NCI-H1105 treated with DMSO at 0.1 percent for 48 hours (cell line): ENCODE measurements around the gene BRD3OS.

Experiments used
- DNase-seq: peaks from one replicate; lab custom pipeline; 2025; lab: John Stamatoyannopoulos, UW

Gene BRD3OS

DNA sequence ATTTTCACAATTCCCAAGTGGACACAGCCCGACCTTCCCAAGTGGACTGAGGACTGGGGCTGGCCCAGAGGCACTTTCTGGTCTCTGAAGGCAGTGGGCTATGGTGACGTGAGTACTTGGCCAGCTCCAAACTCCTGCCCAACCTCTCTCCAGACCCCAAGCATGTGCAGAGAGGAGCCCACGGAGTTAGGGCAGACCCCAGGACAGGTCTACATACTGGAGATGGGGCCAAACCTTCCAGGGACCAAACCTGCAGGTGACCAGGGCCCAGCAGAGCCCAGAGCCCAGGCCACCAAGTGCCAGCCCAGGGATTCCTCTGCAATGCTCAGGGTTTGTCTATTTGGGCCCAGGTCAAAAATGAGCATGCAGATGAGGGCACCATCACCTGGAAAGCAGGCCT lies 27.2 kb downstream of the BRD3OS start:
- no peak for DNase-seq

DNA sequence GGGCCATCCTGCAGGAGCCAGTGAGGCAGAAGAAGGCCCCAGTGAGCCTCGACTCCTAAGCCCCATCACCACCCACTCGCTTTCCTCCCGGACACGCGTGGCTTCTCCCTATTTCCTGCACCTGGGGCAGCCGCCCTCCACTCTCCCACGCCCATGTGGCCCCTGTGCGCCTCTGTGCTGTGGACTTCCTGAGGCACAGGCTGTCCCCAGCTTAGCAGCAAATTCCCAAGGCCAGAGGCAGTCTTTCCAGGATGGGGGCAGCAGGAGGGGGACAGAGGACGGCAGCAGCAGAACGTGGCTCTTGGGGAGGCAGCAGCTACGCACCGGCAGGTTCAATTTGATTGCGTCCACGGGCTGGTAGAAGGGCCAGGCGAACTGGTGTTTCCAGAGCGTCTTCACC lies 27.7 kb downstream of the BRD3OS start:
- DNase-seq: no peak

DNA sequence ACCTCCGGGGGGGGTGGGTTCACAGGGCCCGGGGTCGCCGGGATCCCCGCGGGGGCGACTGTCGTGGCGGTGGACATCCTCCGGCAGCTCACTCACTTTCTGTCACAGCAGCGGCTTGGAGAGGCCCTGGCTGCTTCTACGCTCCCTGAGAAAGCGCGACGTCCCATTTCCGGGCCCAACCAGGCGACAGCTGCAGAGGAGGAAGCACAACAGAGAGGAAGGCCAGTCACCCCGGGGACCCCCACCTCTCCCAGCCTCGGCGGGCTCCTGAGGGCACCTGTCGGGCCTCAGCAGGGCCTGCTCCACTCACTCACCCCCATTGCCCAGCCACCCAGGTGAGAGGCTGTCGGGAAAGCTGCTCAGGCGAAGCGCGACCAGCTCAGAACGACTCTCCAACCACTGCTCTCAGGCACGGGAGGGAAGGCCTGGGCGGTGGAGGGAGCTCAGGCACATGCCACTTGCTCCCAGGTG lies 28.2 kb downstream of the BRD3OS start:
- DNase-seq: no peak

DNA sequence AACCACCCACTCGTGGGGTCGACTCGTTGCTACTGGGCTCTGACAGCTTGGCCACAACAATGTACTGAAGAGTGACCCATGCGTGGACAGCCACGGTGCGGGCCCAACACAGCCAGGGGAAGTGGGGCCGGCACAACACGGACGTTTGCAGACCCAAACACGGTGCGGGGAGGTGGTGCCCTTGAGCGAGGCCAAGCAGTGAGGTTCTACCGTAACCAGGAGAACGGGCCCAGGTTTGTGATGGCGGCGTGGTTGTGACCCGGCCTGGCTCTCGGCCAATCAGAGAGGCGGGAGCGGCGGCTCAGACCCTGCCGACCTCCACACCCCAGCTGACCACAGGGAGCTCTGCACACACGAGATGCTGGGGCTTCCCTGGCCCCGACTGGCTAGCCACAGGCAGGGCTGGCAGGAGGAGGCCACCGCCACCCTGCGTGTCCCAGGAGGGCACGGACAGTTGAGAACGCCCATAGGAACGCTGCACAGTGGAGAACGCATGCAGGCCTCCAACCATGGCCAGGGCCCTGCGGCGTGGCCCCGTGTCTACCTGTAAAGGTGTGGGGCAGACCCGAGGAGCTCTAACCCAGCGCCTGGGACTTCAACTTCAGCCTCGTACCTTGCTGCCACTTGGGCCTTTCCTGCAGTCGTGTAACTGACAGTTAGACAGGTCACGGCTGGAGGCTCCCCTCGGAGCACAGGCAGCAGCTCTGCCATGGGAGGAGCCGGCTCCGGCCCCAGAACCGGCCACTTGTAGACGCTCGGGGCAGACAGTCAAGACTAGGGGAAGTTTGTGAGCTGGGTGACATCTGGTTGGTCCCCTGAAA lies 28.9 kb downstream of the BRD3OS start:
- no peak for DNase-seq

DNA sequence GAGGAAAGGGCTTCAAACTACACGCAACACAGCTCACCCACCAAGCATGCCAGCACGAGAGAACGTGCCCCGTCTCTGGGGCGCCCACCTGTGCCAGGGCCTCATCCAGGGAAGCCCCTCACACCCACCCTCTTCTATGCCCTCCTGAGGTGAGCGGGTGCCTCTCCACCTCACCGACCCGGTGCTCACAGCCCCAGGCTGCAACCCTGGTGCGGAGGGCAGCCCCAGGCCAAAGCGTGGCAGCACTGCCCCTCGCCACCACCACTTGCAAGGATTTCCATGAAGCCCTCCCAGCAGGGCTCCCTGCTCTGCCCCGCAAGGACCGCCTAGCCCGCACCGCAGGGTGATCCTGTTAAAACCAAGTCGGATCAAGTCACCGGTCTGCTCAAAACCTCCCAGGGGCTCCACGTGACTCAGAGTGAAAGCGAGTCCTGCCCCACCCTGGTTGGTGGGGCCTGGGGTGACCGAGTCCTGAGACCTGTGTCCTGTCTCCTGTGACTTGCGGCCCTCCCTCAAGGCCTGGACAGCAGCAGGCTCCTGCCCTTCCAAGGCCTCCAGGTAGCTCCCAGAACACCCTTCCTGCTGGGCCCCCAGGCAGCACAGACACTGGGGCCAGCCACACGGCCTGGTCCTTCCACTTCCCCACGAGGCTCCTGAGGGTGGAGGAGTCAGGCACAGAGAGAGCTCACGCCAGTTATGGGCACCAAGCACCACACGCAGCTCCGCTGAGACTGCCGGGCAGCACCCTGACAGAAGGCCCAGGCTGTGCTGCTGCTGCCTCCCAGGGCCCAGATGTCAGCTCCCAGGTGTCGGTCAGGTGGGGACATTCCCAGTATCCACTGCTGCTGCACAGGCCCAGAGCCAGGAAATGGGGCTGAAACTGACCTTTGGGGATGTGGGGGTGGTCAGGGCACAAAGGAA lies 29.9 kb downstream of the BRD3OS start:
- no peak for DNase-seq

DNA sequence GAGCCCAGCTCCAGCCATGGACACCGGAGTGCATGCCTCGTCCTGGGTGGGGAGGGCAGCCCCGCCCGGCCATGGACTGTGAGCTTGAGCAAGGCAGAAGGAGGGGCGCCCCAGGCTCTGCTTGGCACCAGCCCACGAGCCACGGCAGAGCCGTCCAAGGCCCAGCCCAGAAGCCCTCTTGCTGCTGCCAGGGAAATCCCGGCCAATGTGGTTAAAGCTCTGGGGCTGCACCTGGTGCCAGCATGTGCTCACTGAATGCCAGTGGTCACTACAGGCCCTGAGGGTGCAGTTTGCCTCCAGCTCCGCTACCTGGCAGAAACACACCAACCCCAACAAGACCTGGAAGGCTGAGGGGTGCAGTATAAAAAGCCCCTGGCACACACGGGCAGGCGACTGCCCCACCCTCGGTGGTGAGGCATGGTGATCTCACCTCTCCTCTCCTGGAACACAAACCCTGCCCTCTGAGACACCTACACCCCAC lies 30.7 kb downstream of the BRD3OS start:
- DNase-seq: no peak

DNA sequence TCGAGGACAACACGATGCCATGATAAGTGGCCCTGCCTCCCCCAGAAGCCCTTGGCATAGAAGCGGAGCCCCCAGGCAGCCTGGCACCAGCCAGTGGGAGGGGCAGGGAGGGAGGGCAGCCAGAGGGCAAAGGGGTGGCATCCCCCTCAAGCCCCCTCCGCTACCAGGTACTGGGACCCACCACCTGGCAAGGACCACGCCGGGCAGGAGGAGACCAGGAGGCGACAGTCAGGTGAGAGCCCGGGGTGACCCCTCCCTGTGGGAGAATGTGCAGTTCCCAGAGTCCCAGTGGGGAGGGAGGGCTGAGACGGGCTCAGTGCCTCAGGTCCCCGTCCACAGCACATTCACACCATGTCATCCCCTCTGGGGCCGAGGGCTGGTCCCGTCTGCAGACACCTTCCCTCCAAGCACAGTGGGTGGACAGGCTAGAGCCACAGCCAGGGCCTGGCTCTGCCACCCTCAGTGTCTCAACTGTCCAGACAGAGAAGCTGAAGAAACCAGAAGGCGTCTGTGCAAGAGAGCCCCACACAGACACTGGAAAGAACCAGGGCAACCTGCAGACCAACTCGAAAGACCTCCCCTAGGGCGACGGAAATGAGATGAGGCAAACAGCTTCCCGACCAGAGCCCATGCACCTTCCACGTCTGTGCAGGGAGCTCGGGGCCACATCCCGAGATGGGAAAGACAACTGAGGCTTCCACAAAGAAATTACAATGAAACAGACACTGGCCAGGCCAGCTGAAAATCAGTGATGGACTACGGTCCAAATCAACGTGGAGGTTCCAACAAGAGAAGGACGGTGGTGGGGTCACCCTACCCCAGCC lies 31.4 kb downstream of the BRD3OS start:
- no peak for DNase-seq

DNA sequence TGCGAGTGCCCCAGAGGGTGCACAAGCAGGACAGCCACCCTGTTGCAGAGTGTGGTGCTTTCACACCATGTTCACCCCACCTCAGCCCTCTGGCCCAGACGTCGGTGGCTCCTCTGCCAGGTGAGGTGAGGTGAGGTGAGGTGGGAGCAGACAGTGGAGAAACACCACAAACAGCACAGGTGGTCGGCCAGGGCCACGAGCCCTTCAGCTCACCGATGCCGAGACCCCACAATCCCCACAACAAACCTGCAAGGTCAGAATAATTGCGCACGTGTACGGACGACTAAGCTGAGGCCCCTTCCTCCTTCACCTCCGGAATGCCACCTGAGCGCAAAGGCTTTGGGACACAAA lies 32.0 kb downstream of the BRD3OS start:
- no peak for DNase-seq

DNA sequence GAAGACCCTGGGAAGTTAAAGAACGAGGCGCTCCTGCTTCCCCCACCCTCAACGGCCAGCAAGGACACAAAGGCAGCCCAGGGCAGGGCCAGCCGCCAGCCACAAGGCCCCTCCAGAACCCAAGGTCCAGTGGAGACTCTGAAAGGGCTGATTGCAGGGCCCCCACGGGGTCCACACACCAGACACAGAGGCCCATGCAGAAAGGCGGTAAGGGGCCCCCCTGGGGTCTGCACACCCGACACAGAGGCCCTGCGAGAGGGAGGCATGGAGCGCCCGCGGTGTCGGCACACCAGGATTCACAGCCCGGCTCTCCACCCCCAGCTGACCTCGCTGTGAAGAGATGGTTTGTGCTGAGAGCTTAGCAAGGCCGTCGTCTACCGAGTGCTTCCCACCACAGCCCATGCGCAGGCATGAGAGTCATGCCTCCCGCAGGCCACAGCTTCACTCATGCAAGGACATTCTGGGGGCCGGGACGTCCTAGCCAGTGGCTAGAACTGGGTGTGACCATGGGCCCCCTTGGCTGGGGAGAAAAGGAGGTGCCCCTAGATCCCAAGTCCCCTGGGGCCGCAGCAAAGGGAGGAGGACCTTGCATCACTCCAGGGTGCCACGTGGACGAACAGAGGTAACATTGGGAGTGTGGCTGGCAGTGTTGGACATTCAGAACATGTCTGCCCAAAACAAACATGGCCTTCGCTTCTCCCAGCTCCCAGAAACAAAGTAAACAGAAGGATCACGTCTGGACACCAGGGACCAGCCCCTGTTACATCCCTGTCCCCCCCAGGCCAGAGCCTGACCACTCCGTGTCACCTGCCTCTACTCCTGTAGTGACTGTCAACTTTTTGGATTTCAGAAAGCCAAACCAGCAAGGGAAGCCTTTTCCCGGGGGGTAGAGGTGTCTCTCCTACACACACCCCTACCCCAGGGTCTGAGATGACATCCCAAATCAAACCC lies 32.7 kb downstream of the BRD3OS start:
- no peak for DNase-seq

DNA sequence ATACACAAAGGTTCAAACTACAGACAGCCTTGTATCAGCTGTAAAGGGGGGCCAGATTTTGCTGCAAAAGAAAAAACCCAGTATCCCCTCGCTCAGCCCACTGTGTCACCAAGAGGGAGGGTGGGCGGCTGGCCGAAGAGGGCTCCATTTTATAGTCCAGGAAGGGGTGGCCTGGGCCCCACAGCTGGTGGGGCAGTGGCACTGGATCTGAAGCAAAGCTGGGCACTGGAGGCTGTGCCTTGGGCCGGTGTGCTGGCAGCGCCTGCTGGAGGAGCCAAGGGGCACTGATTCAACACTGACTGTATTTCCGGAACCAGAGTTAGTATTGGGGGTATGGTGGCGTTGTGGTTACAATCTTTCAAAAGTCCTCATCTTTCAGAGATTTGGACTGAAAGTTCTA lies 33.4 kb downstream of the BRD3OS start:
- no peak for DNase-seq

DNA sequence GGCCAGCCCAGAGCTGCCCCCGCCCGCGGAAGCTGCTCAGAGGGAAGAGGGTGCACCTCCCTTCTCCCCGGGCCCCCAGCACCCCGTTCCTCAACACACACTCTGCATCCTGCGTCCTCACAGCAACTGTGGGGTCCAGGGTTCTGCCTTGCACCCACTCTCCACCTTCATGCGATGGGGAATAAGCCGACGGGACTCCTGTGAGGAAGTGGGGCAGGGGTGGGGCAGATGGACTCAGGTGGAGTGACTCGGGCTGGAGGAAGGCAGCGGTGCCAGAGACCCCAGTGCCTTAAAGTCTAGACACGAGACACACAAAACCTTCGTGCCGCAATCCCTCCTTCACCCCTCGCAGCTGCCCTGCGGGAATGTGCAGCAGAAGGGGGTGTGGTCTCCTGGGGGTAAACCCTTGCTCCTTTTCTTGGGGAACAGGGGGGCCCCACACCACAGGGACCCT lies 33.9 kb downstream of the BRD3OS start:
- no peak for DNase-seq

DNA sequence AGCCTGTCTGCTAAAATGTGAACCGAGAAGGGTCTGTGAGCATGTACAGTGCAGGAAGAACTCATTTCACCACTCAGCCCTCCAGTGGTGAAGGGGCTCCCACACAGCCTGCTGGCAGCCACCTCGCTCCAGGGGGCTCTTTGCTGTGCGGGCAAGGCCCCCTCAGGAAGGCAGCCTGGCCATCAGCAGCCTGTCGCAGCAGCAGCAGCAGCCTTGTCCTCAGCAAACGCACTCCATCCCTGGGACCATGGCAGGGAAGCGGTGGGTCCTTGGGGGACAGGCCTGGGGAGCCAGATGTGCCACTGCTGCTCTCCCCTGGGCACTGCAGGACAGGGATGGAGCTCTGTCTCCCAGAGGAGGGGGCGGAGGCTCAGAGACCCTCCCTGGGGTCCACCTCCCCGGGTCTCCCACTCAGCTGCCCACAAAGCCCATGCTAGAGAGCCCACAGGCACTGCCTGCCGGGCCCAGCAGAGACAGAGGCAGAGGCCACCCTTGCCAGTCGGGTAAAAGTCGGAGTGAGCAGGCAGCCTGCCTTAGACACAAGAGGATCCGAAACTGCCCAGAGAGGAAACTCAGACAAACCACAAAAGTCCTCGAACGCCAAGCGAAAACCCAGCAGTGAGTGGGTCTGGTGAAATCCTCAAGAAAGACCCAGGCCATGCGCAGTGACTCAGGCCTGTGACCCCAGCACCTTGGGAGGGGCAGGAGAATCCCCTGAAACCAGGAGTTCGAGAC lies 34.5 kb downstream of the BRD3OS start:
- DNase-seq: no peak

DNA sequence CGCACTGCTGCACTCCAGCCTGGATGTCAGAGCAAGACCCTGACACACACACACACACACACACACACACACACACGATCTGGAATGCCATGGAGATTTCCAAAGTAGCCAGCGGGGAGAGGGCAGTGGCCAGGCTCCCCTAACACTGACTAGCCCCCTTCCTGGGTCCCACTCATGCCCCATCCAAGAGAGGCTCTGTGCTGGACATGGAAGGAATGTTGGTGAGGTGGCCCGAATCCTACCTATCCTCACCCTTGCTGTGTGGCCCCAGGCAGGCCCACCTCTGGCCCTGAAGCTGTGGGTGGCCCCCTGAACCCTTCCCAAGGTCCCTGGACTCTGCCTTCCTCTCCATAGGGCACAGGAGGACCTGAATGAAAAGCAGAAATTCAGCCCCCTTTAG lies 35.3 kb downstream of the BRD3OS start:
- no peak for DNase-seq

DNA sequence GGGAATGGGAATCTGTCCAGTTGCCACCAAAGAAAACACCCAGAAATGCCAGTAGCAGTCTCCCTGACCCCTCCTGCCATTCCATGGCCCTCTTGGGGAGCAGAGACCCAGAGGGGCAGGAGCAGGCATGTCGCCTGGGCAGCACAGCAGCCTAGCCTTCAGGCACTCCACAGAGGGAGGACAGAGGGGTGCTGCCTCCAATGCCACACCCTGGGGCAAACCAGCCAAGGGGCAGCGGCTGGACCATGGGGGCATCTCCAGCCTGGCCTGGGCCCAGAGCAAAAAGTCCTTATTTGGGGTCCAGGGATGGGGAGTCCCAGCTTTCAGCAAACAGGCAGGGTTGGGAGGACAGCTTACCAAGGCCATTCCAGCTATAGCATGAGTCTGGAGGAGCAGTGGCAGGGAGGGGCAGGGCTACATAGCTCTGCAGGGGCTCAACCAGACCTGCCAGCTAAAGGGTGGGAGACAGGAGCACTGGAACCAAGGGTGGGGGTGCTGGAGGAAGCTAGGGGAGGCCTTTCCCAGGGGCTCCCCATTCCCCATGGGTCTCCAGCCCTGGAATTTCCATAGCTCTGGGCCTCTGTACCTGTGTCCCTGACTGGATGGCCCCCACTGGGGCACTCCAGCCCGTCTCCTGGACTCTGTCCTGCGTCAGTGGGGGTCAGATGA lies 35.9 kb downstream of the BRD3OS start:
- DNase-seq: no peak

DNA sequence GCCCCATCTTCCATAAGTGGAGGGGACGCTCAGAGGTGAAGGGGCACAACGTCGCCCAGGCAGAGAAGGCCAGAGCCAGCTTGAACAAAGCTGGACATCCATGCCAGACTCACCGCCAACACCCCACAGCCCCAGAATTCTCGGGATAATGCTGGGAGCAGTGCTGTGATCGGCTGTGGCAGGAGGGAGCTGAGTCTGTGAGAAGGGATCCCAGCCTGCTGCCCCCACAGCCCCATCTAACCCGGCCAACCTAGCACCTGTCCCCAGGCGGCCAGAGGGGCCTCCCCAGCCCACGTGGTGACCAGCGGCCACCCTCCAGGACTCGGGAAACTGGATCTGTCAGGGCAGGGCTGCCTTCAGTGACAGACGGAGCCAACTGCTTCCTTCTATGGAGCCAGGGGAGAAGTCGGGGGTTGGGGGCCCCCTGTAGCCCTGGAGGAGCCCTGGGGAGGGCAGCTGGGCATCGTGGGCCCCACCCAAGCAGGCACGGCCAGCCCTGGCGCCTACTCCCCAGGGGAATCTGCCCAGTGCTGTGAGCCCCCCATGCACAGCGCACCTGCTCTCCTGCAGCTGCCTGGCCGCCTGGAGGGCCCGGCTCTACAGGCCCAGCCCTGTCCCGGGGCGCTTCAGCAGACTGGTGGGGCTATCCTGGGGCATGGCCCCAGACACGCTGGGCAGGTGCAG lies 36.5 kb downstream of the BRD3OS start:
- no peak for DNase-seq

DNA sequence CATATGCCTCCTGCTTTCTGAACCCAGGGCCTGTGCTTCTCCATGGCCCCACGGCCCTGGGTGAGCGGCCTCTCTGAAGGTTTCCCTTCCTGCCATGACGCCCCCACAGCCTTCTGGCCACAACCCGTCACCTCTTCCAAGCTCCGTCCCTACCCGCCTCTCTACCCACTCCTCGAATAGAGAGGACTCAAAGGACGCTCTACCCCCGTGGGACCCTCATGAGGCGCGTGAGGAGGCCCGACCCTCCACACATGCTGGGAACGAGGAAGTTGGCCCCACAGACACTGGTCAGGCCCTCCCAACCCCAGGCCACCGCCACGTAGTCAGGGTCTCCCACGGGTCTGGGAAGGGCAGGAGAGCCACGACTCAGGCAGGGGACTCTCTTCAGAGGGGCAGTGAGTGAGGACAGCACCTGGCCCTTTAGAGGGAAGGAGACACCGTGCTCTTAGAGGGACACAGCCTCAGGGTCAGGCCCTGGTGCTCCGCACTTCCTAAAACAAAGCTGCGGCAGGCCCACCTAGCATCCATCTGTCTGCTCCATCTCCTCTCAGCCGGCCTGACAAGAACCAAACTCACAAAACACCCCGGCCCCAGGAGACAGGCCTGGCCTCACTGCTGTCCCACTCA lies 37.3 kb downstream of the BRD3OS start:
- DNase-seq: no peak

DNA sequence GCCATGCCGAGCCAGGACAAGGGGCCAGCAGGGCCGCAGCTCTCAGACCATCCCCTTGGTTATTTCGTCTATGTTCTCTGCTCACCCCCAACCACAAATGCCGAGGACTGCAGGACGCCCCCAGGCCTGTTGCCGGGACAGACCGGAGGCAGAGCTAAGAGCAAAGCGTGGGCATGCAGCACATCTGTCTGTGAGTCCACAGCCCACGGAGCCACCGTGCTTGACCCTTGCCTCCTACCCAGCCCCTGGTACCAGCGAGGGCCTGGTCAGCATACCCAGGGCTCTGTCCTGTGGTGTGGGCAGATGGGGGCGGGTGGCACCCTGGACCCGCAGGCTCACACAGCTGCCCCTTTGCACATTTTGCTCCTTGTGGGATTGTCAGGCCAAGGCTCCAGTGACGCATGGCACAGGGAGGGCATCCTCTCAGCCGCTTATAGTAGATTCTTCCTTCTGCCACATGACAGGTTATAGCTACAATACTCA lies 37.8 kb downstream of the BRD3OS start:
- no peak for DNase-seq
